Fibroblast of skin of right biceps (primary cell): ENCODE results near the gene EPHA2.

Source experiments
- DNase-seq: peaks from one replicate; pipeline ENCODE4 v3.0.0-alpha.2; 2013

EPHA2 gene

DNA sequence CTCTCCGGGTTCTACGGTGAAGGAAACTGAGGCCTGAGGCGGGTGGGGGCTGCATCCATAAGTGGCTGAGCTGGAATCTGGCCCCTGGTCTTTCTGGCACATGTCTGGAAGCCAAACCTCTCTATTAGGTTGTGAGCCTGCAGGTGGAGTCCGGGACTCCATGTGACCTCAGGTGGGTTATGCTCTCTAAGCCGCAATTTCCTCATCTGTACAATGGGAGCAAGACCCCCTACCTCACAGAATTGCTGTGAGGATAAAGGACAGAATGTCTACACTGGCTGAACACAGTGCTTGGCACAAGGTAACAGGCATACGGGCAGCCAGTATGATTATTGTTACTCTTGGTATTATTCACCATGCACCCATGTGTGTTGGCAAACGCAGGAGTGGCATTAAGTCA is 6.7 kb downstream of the EPHA2 start:
- no peak for DNase-seq

DNA sequence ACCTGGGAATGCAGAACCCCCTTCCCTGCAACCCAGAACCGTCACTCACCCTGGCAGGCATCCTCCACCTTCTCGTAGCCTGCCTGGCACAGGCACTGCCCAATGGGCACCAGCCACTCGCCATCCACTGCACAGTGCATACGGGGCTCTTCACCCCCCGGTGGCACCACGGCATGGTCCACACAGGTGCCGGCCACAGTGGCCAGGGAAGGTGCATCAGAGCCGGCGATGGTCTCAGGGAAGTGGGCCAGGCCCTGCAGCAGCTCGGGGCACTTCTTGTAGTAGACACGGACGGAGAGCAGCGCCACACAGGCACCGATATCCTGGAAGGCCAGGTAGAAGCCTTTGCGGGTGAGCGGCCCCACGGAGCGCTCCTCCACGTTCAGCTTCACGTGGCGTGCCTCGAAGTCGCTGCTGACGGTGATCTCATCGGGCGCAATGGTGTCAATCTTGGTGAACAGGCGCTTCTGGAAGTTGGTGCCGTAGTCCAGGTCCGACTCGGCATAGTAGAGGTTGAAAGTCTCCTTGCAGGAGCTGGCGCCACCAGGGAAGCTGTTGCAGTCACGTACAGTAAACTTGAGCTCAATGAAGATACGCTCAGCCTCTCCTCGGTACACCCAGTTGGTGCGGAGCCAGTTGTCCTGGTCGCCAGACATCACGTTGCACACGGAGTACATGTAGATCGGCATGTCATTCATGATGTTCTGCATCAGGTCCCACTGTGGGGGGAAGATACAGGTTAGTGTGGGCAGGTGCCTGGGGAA is 7.4 kb downstream of the EPHA2 start:
- DNase-seq, result no peak

DNA sequence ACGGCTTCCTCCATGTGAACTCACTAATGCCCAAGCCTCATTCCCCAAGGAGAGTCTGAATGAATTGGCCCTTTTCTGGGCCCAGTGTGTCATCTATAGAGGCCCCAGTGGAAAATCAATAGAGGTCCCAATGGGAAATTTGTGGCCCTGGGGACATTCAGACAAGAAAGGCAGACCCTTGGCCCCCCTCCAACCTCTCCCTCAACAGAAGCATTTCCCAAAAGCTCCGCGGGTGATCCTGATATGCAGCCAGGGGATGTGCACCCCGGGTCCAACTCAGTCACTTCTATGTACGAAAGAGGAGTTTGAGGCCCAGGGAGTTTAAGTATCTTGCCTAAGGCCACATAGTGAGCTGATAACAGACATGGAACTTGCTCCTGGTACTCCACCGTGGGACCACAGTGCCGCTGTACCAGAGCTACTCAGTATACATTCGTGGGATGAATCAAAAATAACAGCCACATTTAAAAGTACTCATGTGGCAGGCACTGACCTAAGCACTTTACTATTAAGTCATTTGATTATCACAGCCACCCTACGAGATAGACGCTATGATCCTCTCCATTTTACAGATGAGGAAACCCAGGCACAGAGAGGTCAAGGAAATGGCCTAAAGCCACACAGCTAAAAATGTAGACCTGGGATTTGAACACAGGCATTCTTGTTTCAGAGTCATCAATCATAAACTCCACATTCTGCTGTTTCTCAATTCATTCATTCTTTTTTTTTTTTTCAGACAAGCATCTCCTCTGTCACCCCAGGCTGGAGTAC is 8.5 kb downstream of the EPHA2 start:
- DNase-seq, result no peak

DNA sequence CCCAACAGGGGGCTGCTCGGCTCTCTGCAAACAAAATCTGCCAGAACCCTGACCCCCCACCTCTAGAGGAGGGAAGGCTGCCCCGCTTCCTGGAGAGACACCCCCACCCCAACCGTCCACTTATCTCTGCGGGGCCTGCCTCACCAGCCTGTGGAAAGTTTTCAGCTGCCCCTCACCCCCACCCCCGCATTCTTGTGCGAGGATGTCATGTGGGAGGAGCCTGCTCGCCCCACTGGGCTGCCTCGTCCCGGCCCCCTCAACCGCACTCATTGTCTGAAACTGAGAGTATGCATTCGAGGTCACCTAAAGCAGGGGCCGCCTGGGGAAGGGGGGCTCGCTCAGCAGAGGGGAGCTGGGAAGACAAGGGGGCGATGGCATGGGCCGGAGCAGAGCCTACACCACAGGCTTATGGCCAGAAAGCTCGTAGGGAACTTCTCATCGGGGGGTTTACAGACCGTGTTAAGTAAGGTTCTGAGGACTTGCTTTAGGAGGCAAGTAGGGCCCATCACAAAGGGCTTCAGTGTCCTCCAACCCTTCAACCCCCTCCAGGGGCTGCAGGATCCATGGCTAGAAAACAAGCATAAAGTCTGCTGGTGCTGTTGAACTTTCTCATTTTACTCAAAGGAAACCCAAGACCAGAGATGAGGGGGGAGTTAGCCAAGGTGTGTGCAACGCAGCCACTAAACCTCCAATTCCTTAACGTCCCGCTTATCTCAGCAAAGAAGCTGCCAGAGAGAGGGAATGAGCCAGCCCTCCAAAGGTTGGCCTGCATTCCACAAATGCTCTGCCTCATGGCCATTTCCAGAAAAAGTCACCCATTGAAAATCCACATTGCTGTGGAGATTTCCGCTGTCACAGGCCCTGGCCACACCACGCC is 9.4 kb downstream of the EPHA2 start:
- DNase-seq, result peak; percentile 96

DNA sequence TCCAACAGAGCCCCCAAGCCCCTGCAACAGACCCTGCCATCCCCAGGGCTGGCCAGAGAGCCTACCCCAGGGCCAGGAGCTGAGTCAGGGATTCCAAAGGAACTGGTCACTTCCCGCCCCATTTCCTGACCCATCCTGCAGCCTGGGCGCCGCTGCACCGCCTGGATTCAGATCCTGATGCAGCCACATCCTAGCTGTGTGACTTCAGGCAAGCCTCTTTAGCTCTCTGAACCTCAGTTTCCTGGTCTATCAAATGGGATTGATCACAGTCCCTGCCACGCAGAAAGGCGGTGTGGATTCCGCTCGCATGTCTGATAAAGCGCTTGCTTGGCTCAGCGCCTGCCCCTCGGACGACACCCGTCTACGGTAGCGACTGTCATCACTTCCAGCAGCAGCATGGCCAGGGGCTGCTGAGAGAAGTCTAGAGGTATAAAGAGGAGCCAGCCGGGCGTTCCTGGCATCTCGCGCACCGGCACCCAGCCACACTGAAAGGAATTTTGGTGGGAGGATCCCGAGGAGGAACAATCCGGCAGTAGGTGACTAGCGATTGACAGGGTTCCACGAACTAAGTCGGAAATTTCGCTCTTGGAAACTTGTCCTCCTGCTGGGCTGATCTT is 10.1 kb downstream of the EPHA2 start:
- peak; percentile 92 for DNase-seq

DNA sequence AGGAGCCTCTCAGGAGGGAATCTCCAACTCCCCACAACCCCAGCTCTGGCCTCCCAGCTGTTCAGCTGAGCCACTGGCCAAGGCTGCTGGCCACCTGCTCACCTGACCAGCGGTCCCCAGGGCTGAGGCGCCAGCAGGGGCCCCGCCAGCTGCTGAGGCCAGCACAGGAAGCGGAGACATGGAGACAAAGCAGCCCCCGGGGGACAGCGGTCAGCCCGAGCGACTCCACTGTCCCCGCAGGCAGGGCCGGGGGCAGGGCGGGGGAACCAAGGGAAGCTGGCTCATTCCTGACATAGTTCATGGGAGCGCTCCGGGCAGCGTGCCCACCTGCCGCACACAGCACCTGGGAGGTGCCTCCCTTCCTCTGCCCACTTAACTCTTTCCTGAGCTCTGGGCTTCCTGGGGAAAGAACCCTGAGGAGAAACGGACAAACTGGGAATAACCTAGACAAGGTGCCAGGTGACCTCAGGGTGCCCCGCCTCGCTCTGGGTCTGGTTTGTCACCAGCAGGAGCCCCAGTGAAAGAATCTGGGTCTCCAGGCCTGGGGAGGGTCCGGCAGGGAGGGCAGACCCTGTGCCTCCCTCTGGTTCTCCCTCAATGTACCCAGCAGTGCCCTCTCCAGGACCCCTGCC is 10.7 kb downstream of the EPHA2 start:
- DNase-seq, result peak; percentile 72

DNA sequence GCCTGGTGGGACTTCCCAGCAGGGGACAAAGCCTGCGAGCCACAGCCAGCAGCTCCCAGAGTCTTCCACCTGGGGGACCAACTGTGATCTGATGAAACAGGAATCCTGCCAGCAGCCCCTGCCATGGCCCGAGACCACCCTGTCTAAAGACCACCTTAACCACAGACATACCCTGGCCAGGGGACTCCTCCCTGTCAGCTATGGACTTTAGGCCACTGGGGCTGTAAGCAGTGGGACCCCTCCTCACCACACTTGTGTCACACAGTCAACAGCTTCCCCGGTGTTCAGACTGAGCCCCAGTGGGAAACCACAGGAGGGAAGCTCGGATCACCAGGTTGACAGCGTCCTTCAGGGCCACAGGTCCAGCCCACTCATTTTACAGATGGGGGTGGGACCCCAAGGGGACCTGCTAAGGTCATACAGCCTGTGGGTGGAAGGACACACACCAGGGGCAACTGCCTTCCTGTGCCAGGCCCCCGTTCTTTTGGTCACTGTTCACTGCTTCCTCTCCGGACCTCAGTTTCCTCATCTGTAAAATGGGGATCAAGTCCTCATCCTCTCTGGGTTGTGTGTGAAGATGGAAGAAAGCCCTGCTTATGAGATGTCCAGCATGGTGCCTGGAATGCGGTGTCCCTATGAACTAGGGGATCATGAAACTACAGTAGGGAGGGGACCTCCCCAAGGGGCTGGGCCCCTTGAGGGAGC is 11.4 kb downstream of the EPHA2 start:
- DNase-seq, result no peak

DNA sequence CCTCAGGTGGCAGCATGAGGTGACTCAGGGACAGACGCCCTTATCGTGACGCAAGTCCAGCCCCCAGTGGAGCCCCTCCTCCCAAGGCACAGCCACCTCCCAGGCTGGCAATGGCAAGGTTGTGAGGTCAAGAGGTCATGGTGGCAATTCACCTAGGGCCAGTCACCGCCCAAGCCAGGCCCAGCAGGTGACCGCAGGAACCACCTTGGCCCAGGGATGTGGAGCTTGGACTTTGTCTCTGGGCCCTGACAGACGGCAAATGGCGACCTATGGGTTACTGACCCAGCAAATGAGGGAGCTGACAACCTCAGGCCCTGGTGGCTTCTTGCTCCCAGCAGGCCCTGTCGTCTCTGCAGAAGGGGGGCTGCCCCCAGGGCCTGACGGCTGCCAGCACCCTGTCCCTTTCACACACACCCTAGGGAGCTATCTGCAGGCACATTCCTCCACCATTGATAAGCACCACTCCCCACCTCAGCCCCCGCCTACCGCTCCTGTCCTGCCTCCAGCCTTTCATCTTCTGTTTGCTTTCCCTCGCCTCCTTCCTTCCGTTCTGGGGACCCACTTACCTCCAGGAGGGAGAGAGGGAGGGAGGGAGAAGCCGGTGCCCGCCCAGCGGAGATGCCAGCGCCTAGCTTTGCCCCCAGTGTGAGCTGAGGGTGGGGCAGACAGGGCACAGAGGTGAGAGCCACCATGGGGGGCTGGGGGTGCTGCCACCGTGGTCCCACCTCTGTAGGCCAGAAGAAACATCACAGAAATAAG is 12.1 kb downstream of the EPHA2 start:
- peak; percentile 33 for DNase-seq

DNA sequence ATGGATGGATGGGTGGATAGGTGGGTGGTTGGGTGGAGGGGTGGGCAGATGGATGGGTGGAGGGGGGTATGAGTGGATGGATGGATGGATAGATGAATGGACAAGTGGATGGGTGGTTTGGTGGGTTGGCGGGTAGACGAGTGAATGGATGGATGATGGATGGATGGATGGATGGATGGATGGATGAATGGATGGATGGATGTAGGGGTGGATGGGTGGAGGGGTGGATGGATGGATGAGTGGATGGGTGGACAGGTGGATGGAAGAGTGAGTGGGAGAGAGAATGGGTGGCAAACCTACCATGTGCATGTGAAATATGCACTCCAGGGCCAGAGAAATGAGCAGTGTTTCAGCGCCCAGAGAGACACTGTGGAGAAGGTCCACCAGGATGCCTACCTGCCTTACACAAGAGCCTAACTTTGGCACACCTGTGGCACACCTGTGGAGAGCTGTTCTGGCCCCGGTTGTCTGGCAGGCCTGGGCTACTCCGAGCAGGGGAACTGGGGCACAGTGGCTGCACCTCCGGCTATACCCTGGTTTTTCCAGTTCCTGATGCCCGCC is 12.8 kb downstream of the EPHA2 start:
- no peak for DNase-seq

DNA sequence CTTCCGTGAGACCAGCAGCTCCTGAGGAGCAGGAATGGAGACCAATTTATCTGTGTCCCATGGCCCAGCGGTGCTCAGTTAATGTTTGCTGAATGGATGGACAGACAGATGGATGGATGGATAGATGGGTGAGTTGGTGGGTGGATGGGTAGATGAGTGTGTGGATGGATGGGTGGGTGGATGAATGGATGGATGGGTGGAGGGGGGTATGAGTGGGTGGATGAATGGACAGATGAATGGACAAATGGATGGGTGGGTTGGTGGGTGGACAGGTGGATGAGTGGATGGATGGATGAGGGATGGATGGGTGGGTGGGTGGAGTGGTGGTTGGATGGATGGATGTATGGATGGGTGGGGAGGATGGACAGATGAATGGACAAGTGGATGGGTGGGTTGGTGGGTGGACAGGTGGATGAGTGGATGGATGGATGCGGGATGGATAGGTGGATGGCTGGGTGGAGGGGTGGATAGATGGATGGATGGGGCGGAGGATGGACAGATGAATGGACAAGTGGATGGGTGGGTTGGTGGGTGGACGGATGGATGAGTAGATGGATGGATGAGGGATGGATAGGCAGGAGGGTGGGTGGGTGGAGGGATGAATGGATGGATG is 13.4 kb downstream of the EPHA2 start:
- no peak for DNase-seq

DNA sequence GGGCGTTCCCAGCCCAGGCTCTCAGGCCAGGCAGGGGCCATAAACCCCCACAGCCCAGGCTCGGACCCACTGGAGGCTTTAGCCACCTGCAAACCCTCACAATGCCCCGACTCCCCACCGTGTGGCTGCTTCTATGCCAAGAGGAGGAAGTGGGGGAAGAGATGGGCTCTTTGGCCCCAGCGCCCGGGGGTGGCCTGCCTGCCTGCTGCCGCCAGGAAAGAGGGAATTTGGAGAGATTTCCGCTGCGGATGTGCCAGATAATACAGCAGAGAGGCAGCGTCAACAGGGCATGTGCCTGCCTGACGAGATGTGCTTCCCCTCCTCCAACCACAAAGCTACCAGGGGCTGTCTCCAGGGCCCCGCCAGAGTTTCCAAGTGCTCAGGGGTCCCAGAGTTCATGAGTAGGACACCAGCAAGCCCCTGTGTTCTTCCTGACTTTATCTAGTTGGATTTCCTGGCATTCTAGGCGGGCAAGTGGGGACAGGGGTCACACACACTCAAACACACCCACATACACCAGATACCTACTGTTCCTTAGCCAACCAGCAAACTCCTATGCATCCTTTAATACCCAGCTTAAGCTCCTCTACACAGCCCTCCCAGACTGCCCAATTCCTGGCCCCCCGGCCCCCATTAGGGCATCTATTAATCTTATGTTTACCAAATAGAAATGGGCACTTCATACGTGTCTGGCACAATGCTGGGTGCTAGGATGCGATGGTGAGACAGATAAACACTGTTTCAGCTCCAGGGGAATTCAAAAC is 14.1 kb downstream of the EPHA2 start:
- no peak for DNase-seq

DNA sequence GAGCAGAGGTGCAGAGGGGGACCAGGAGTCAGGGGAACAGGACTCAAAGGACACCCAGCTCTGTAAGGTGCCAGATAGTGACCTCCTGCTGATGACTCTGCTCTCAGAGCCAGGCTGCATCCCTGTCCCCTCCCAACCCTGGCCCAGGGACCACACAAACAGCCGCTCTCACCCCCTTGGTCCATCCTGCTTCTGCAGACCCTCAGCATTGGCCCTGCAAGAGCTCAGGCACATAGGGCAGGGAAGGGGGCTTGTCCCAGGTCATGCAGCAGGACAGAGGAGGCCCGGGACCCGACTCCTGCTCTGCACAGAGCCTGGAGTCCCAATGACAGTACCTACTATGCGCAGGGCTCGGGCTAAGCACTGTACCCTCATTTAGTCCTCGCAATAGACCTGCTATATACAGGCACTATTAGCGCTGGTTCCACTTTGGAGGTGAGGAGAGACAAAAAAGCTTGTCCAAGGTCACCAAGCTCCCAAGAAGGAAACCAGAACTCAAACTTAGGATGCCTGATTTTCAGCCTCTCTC is 15.7 kb downstream of the EPHA2 start:
- DNase-seq, result no peak

DNA sequence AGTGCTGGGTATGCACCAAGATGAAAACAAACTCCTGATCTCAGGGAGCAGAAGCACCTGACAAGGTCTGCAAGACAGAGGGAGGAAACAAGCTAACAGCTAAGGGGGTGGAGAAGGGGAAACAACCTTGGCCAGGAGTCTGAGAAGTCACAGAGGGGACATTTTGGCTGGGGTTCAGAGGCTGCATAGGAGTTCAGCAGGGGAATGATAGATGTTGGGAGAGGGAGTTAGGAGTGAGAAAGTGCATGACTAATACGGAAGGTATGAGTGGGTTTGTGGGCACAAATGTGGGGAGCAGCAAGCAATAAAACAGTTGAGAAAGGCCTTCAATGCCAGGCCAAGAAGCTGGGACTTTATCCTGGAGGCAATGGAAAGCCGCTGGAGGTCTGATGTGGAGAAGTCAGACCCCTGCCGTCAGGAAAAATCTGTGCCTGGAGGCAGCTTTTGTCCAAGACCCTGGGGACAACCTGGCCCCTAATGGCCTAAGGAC is 16.4 kb downstream of the EPHA2 start:
- peak; percentile 88 for DNase-seq

DNA sequence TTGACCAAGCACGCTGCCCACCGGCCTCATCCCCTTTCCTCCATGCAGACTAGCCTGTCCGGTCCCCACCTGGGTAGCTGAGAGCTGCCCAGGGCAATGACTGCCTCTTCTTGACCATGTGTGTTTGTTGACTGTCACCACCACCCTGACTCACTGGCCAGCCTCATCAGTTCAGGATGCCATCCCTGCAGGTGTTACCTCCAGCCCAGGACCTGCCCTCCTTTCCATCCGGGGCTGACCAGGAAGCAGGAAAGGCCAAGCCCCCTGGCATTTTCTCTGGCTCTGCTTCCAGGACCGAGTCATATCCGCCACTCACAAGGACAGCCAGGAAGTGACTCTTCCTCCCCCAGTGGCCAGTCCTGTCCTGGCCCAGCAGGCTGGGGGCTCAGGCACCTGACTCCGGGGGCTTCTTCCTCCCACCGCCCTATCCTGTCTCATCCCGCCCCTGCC is 17.1 kb downstream of the EPHA2 start:
- DNase-seq, result no peak

DNA sequence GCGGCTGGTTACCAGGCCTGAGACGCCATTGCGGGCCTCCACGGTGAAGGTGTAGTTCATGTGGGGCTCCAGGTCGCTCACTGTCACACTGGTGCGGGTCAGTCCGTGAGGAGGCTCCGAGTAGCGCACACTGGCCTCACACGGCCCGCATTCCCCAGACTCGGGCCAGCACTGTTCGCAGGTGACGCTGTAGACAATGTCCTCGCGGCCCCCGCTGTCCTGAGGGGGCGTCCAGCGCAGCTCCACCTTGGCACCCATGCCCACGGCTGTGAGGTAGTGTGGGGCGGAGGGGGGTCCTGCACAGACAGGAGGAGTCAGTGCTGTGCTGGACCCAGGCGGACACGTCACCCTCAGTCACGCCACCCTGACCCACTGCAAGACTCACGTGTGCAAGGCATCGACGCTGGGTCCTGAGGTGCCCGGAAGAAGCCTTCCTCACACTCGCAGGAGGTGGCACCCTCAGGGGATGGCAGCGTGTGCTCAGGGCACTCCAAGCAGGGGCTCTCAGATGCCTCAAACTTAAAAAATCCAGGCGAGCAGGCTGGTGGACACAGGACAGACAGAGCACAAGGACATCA is 17.9 kb downstream of the EPHA2 start:
- no peak for DNase-seq

DNA sequence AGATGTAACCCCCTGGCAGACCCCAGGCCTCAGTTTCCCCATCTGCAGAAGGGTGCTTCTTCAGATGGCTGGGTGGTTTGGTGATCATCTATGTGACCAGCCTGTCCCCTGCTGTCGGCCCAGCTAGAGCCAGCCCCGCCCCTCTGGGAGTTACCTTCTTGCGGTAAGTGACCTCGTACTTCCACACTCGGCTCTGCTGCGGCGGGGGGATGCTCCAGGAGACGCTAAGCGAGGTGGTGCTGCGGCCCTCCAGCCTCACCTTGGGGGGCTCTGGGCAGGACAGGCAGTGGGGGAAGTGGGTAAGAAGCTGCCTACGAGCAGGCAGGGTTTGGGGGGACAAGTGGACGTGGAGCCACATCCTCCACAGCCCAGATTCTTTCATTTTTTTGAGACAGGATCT is 20.4 kb downstream of the EPHA2 start:
- DNase-seq, result no peak

DNA sequence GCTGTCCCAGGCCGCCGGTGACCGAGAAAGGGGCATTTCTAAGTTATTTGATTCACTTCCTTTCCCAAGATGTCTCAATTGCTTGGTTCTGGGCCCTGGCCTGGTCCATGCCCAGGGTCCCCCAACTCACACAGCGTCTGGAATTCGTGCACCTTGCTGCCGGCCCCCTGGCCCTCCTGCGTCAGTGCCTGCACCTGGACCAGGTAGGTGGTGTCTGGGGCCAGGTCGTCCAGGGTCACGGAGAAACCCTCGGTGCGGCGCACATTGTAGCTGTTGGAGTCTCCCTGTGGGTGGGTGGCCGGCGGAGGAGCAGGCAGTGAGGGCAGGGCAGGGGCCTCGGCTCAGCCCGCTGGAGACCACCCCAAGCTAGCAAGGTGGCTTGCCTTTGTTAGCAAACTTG is 21.0 kb downstream of the EPHA2 start:
- no peak for DNase-seq

DNA sequence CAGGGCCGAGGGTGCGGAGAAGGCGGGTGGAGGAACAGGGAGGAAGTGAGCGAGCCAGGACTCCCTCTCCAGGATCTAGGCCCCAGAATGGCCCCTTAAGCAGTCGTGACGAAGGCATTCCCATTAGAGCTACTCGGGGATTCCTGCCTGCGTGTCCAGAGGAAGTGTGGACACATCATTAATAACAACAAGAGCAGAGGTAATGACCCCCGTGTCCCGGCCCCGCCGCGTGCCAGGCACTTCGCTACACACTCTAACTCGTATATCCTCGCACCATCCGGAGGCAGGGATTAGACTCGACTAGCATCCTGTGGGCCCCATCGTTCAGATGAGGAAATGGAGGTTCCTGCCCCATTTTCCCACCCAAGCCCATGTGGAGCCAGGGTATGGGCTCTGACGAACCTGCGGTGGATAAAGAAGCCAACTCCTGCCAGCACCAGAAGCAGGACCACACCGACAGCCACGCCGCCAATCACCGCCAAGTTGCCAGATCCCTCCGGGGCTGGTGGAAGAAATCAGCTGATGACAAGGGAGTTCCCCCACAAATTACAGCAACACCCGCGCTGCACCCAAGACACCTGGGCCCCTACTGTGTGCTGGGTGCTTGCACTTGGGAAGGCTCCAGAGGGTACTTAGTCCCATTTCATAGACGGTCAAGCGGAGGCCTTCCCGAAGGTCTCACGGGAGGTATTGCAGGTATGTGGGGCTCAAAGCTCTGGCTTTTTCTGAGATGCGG is 21.6 kb downstream of the EPHA2 start:
- no peak for DNase-seq
